Activated CD4-positive, alpha-beta T cell treated with anti-CD3 and anti-CD28 coated beads for 48 hours (primary cell): ENCODE data around the gene VEGFC.

Source experiments
- DNase-seq: peaks from one replicate; pipeline ENCODE4 v3.0.0-alpha.2; 2020

Gene VEGFC

GRCh38 chr4:176792326-176793059 is at the start of gene VEGFC:
Gene VEGFC (minus strand): TSS chr4:176792922. CDS start chr4:176792311, 611 bp downstream.
- DNase-seq = peak; percentile 35

- no peak for DNase-seq
These were observed 49.0 kb upstream of the VEGFC start for GRCh38 chr4:176841711-176842112.

GRCh38 chr4:176840166-176840565 is 47.4 kb upstream of the VEGFC start:
- no peak for DNase-seq

GRCh38 chr4:176839656-176840055 is 46.9 kb upstream of the VEGFC start:
- DNase-seq = no peak

- DNase-seq = no peak
These were observed 46.1 kb upstream of the VEGFC start for GRCh38 chr4:176838601-176839433.

- DNase-seq = no peak
These were observed 44.6 kb upstream of the VEGFC start for GRCh38 chr4:176837169-176837895.

- DNase-seq = no peak
These were observed 41.8 kb upstream of the VEGFC start for GRCh38 chr4:176834531-176834930.

- no peak for DNase-seq
These were observed 40.9 kb upstream of the VEGFC start for GRCh38 chr4:176833400-176834175.

- DNase-seq = no peak
These were observed 38.2 kb upstream of the VEGFC start for GRCh38 chr4:176830971-176831370.

GRCh38 chr4:176825586-176825985 is 32.9 kb upstream of the VEGFC start:
- no peak for DNase-seq

GRCh38 chr4:176824645-176825366 is 32.1 kb upstream of the VEGFC start:
- no peak for DNase-seq

- DNase-seq = no peak
These were observed 25.8 kb upstream of the VEGFC start for GRCh38 chr4:176818531-176818930.

GRCh38 chr4:176817204-176817603 is 24.5 kb upstream of the VEGFC start:
- no peak for DNase-seq

- no peak for DNase-seq
These were observed 22.0 kb upstream of the VEGFC start for GRCh38 chr4:176814770-176815169.

GRCh38 chr4:176810481-176811249 is 17.9 kb upstream of the VEGFC start:
- no peak for DNase-seq

- no peak for DNase-seq
These were observed 14.2 kb upstream of the VEGFC start for GRCh38 chr4:176806778-176807375.

- DNase-seq = no peak
These were observed 12.4 kb upstream of the VEGFC start for GRCh38 chr4:176805155-176805554.

- no peak for DNase-seq
These were observed 8.3 kb upstream of the VEGFC start for GRCh38 chr4:176800891-176801534.

GRCh38 chr4:176799653-176800052 is 6.9 kb upstream of the VEGFC start:
- DNase-seq = no peak

GRCh38 chr4:176798540-176798939 is 5.8 kb upstream of the VEGFC start:
- no peak for DNase-seq
